ENCODE data around the gene SLC6A9. TPM values are rescaled to one million over a fixed set of nuclear protein-coding genes. Genes with fewer than 3 reads are reported as not detected.

The SLC6A9 gene
- total RNA-seq, 1 experiment from 2014 or later = 45.0 TPM

DNA sequence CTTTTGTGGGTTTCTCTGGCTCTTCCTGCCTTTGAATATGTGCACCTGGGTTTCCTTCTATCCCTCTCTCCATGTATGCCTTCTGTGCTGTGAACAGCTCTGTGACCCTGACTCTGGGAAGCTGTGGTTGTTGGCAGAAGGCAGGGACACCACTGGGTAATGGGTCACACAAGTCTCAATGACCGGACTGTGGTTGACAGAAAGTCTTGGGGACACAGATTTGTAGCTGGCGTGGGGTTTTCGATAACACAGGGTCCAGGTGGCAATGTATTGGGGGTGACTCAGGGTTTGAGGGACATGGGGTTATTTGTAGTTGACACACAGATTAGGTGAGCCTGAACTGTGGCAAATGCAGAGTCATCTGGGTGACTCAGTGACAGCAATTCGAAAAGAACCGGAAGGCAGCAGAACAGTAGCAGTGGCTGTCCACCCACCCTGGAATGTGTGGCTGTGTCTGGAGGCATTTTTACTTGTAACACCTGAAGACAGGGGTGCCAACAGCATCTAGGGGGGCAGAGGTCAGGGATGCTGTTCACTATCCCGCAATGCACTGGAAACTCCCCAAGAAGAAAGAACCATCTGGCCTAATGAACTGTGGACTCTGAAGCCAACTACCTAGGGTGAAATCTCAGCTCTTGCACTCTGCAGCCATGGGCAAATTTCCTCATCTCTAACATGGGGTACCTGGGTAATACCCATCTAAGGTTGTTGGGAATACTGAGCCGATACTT, 13.0 kb upstream of the SLC6A9 start:
- no peaks in the 10 kb centered on the region for H3K27me3 Mint-ChIP-seq (ENCODE audit: insufficient read depth, unreplicated experiment)
- peaks cover 10% of the 10 kb centered on the region for H3K4me1 Mint-ChIP-seq (ENCODE audit: low read depth, unreplicated experiment)
- H3K36me3 ChIP-seq (ENCODE audit: control insufficient read depth, insufficient read depth, low read length) = no peaks in the 10 kb centered on the region
- H3K27ac Mint-ChIP-seq (ENCODE audit: unreplicated experiment) = no peak overlapping the region
- ChIA-PET CTCF (interaction anchor here (0.6 kb wide), 1 partner anchor 55 kb away, joined by 5 read pairs; no protein-coding TSS in a partner anchor), POLR2A (no interaction called here)
- DNase-seq = no peak
- no peaks in the 10 kb centered on the region for H3K27me3 ChIP-seq (replicated peaks; ENCODE audit: control insufficient read depth, insufficient read depth, low read length)
- H3K4me3 Mint-ChIP-seq (ENCODE audit: unreplicated experiment) = no peak overlapping the region
- H3K4me3 ChIP-seq (ENCODE audit: low read depth, low read length) = no peak overlapping the region
- no peaks in the 10 kb centered on the region for H3K36me3 Mint-ChIP-seq (ENCODE audit: insufficient read depth, unreplicated experiment)
- intact Hi-C loops (cut with micrococcal nuclease; ENCODE audit: unreplicated experiment) = no loop called here
- BruUV-seq (replicated peaks) = no TSS peak
- H3K9me3 ChIP-seq = no peaks in the 10 kb centered on the region
- no peaks in the 10 kb centered on the region for H3K9me3 Mint-ChIP-seq (ENCODE audit: unreplicated experiment)
- H3K4me1 ChIP-seq = peaks cover 9% of the 10 kb centered on the region; the same call in 1 of the 2 replicates
- TF ChIP-seq, protein P1, sequence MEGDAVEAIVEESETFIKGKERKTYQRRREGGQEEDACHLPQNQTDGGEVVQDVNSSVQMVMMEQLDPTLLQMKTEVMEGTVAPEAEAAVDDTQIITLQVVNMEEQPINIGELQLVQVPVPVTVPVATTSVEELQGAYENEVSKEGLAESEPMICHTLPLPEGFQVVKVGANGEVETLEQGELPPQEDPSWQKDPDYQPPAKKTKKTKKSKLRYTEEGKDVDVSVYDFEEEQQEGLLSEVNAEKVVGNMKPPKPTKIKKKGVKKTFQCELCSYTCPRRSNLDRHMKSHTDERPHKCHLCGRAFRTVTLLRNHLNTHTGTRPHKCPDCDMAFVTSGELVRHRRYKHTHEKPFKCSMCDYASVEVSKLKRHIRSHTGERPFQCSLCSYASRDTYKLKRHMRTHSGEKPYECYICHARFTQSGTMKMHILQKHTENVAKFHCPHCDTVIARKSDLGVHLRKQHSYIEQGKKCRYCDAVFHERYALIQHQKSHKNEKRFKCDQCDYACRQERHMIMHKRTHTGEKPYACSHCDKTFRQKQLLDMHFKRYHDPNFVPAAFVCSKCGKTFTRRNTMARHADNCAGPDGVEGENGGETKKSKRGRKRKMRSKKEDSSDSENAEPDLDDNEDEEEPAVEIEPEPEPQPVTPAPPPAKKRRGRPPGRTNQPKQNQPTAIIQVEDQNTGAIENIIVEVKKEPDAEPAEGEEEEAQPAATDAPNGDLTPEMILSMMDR (IDR thresholded peaks at IDR 0.05; ENCODE audit: insufficient read depth in 1 of 2, low read depth in 1 of 2, low read length in 1 of 2, severe bottlenecking in 1 of 2, unreplicated experiment in 1 of 2) = no peak

DNA sequence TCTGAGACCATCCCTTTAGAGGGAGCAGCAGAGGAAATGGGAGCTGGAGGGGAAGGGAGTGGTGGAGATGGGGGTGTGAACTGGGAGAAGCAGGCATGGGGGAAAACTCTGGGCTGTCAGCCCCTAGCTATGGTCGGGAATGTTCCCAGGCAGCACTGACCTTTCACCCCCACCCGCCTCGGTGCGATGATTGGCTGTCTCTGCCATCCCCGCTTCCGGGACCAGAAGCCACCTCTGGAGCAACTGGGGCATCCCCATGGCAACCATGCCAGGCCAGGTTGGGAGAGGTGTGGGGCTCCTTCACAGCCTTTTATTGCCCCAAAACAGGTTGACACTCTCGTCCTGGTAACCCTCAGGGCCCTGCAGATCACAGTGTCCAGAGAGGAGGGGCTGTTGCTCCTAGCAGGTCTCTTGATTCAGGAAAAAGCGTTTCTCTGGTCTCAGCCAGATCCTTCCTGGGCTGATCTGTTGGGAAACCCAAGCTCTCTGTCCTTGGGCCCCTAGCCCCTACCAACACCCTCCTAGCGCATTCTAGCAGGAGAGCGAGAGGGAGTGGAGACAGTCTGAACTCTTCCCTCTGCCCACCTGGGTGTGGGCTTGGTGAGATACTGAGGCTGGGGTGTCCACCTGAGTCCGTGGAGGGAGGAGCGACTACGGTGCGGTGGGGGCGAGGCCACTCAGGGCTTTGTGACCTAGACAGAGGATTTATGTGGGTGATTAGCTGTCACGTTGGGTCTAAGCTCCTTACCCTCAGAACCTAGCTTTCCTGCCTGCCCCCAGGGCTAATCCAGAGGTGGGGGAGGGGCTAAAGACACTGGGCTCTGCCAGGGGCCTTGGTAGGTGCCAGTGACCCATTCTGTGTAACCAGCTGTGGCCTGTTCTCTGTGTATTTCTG, 12.2 kb upstream of the SLC6A9 start:
- H3K27me3 ChIP-seq (replicated peaks; ENCODE audit: control insufficient read depth, insufficient read depth, low read length) = no peaks in the 10 kb centered on the region
- no peak overlapping the region for H3K4me3 Mint-ChIP-seq (ENCODE audit: unreplicated experiment)
- H3K4me3 ChIP-seq (ENCODE audit: low read depth, low read length) = no peak overlapping the region
- H3K36me3 ChIP-seq (ENCODE audit: control insufficient read depth, insufficient read depth, low read length) = no peaks in the 10 kb centered on the region
- H3K27me3 Mint-ChIP-seq (ENCODE audit: insufficient read depth, unreplicated experiment) = no peaks in the 10 kb centered on the region
- H3K9me3 ChIP-seq = no peaks in the 10 kb centered on the region
- DNase-seq = no peak
- ChIA-PET POLR2A (no interaction called here), CTCF (interaction anchor here (0.9 kb wide), 1 partner anchor 12 kb away, joined by 9 read pairs; the partner anchor contains the start of gene SLC6A9)
- H3K4me1 ChIP-seq = peaks cover 4% of the 10 kb centered on the region; the same call in 1 of the 2 replicates
- intact Hi-C loops (cut with micrococcal nuclease; ENCODE audit: unreplicated experiment) = no loop called here
- H3K27ac Mint-ChIP-seq (ENCODE audit: unreplicated experiment) = no peak overlapping the region
- TF ChIP-seq, protein P1 (IDR thresholded peaks at IDR 0.05; ENCODE audit: insufficient read depth in 1 of 2, low read depth in 1 of 2, low read length in 1 of 2, severe bottlenecking in 1 of 2, unreplicated experiment in 1 of 2) = no peak
- no TSS peak for BruUV-seq (replicated peaks)
- H3K4me1 Mint-ChIP-seq (ENCODE audit: low read depth, unreplicated experiment) = peaks cover 10% of the 10 kb centered on the region
- H3K9me3 Mint-ChIP-seq (ENCODE audit: unreplicated experiment) = no peaks in the 10 kb centered on the region
- H3K36me3 Mint-ChIP-seq (ENCODE audit: insufficient read depth, unreplicated experiment) = no peaks in the 10 kb centered on the region

DNA sequence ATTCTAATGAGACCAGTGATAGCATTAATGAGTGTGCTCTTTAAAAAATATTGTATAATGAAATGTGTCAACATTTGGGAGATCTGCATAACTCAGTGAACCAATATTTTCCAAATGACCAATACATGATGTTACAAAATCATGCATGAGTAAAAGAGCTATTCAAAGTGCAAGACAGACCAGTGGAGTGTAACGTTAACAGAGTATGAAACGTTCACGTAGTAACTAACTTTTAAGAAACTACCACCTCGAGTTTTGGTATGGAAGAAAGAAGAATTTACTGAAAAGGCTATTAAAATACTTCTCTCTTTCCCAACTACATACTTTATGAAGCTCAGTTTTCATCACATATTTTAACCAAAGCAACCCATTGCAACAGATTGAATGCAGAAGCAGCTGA, 9.6 kb upstream of the SLC6A9 start:
- ChIA-PET POLR2A (no interaction called here), CTCF (interaction anchor here (0.6 kb wide), 1 partner anchor 148 kb away, joined by 3 read pairs; no protein-coding TSS in a partner anchor)
- H3K27me3 Mint-ChIP-seq (ENCODE audit: insufficient read depth, unreplicated experiment) = no peaks in the 10 kb centered on the region
- no peaks in the 10 kb centered on the region for H3K27me3 ChIP-seq (replicated peaks; ENCODE audit: control insufficient read depth, insufficient read depth, low read length)
- no peak overlapping the region for H3K27ac Mint-ChIP-seq (ENCODE audit: unreplicated experiment)
- intact Hi-C loops (cut with micrococcal nuclease; ENCODE audit: unreplicated experiment) = no loop called here
- no peak overlapping the region for H3K4me3 ChIP-seq (ENCODE audit: low read depth, low read length)
- no peaks in the 10 kb centered on the region for H3K36me3 Mint-ChIP-seq (ENCODE audit: insufficient read depth, unreplicated experiment)
- peaks cover 10% of the 10 kb centered on the region for H3K4me1 Mint-ChIP-seq (ENCODE audit: low read depth, unreplicated experiment)
- no peak overlapping the region for H3K4me3 Mint-ChIP-seq (ENCODE audit: unreplicated experiment)
- no TSS peak for BruUV-seq (replicated peaks)
- no peak for DNase-seq
- no peaks in the 10 kb centered on the region; the same call in 1 of the 2 replicates for H3K4me1 ChIP-seq
- no peaks in the 10 kb centered on the region for H3K36me3 ChIP-seq (ENCODE audit: control insufficient read depth, insufficient read depth, low read length)
- TF ChIP-seq, protein P1 (IDR thresholded peaks at IDR 0.05; ENCODE audit: insufficient read depth in 1 of 2, low read depth in 1 of 2, low read length in 1 of 2, severe bottlenecking in 1 of 2, unreplicated experiment in 1 of 2) = no peak
- H3K9me3 Mint-ChIP-seq (ENCODE audit: unreplicated experiment) = no peaks in the 10 kb centered on the region
- no peaks in the 10 kb centered on the region for H3K9me3 ChIP-seq

Measured in Caco-2 (cell line).